ENCODE measurements around the gene ZNF606. TPM values are rescaled to one million over a fixed set of nuclear protein-coding genes. Genes with fewer than 3 reads are reported as not detected.
A peak's percentile ranks its signal among the peaks of the same experiment; 100 is the strongest.

ZNF606 gene
- 28.1 and 39.1 TPM in 2 replicates for total RNA-seq (ENCODE audit: low replicate concordance)
- long read RNA-seq, full-length matches to known transcripts, result 4 of 9 reads
- long read RNA-seq, partial matches to known transcripts, result 2 of 9 reads
- long read RNA-seq, other reads (novel, unspliced or antisense), result 3 of 9 reads

DNA sequence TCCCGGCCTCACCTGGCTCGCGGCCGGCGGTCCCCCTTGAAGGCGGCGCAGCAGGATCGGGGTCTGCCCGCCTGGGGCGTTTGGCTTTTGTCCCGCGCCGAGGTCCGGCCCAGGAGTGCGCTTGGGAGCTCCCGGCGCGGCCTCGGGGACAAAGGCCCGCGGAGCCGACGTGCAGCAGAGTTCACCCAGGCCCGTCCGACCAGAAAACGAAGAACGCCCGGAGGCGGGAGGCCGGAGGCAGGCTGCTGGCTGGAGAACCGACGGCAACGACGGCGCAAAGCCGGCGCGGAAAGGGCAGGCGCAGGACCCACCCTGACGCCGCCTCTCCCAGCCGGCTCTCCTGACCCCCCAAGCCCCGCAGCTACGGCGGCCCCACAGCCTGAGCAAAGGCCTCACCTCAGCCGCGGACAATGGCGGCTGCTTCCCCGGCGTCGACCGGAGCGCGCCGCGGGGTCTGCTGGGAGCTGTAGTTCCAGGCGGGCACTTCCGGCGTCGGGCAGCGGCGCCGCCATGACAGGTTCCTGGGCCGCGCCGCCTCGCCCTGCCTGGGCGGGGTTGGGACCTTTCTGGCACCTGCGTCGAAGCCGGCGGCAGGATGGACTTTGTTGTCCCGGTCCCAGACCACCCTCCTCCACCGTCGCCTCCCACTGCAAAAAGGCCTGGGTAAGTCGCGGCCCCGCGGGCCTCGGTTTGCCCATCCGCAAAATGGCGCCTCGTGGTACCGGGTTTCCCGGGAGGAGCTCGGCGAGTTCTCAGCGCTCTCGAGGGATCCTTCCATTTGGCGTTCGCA, at the start of gene ZNF606:
Gene ZNF606 (minus strand): TSS at position 437 of the 790 bp plus-strand sequence. CDS start 1,501 bp downstream, outside the sequence.
- Mint-ChIP-seq H3K4me3 (peak within 1 kb of the TSS; percentile 92), H3K36me3 (peaks cover 79% of the 10 kb centered on the region), H3K27ac (peak within 1 kb of the TSS; percentile 88), H3K27me3 (no peaks in the 10 kb centered on the region), H3K9me3 (peaks cover 28% of the 10 kb centered on the region), H3K4me1 (ENCODE audit: unreplicated experiment) (peaks cover 5% of the 10 kb centered on the region)
- TF ChIP-seq, protein P1, sequence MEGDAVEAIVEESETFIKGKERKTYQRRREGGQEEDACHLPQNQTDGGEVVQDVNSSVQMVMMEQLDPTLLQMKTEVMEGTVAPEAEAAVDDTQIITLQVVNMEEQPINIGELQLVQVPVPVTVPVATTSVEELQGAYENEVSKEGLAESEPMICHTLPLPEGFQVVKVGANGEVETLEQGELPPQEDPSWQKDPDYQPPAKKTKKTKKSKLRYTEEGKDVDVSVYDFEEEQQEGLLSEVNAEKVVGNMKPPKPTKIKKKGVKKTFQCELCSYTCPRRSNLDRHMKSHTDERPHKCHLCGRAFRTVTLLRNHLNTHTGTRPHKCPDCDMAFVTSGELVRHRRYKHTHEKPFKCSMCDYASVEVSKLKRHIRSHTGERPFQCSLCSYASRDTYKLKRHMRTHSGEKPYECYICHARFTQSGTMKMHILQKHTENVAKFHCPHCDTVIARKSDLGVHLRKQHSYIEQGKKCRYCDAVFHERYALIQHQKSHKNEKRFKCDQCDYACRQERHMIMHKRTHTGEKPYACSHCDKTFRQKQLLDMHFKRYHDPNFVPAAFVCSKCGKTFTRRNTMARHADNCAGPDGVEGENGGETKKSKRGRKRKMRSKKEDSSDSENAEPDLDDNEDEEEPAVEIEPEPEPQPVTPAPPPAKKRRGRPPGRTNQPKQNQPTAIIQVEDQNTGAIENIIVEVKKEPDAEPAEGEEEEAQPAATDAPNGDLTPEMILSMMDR (conservative IDR thresholded peaks at IDR 0.05), result no peak
- DNase-seq (ENCODE audit: extremely low spot score, unreplicated experiment), result peak; percentile 88

DNA sequence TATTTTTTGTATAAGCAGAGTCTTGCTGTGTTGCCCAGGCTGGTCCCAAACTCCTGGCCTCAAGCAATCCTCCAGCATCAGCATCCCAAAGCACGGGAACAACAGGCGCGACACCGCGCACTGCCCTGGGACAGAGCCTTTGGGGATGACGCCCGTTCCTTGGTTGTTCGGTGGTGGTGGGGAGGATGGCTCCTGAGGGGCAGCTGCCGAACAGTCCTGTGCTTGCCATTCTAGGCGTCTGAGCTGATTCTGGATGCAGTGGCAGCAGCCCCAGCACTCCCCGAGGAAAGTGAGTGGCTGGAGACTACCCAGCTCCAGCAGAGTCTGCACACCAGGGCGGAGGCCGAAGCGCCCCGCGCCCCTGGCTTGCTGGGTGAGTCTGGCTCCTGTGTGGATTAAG, 49.6 kb upstream of the ZNF606 start:
- Mint-ChIP-seq H3K9me3 (peaks cover 4% of the 10 kb centered on the region), H3K4me3 (no peak overlapping the region), H3K4me1 (ENCODE audit: unreplicated experiment) (no peaks in the 10 kb centered on the region), H3K27me3 (no peaks in the 10 kb centered on the region), H3K27ac (no peak overlapping the region), H3K36me3 (no peaks in the 10 kb centered on the region)
- no peak for DNase-seq (ENCODE audit: extremely low spot score, unreplicated experiment)
- TF ChIP-seq, protein P1 (conservative IDR thresholded peaks at IDR 0.05), result no peak

DNA sequence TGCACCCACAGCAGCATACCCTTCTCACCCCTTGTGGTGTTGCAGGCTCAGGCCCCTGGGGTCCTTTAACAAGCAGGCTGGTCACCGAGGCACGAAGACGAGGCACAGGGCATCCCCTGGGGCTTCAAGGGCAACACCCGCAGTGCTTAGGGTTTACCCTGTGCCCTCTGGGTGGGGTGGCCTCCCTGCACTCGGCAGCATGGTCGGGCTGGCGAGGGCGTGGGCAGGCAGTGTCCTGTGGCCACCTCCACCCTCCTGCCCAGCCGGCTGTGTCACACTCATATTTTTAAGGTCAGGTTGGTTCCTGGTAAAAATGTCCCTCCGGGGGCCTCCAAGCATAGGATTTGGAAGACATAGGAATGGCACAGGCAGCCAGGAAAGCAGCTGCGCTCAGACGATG, 45.1 kb upstream of the ZNF606 start:
- no peaks in the 10 kb centered on the region for H3K36me3 Mint-ChIP-seq
- peaks cover 10% of the 10 kb centered on the region for H3K9me3 Mint-ChIP-seq
- TF ChIP-seq, protein P1 (conservative IDR thresholded peaks at IDR 0.05), result no peak
- DNase-seq (ENCODE audit: extremely low spot score, unreplicated experiment), result no peak
- no peak overlapping the region for H3K4me3 Mint-ChIP-seq
- H3K4me1 Mint-ChIP-seq (ENCODE audit: unreplicated experiment), result no peaks in the 10 kb centered on the region
- no peaks in the 10 kb centered on the region for H3K27me3 Mint-ChIP-seq
- H3K27ac Mint-ChIP-seq, result no peak overlapping the region

DNA sequence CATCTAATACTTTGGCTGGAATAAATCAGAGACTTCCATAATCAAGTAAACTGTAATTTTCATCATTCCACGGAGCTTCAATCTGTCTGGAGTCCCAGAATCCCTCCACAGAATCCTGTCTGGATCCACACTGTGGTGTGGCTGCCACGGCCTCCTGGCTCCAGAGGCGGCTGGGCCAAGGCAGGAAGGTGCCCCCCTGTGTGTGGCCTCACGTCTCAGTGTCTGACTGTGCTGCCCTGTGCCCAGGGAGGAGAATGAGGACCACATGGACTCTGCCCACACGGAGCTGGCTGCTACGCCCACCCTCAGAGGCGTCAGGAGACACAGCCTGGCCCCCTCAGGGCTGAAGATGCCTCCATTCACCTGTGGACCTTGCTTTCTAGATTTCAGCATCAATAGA, 44.2 kb upstream of the ZNF606 start:
- Mint-ChIP-seq H3K4me3 (no peak overlapping the region), H3K9me3 (peaks cover 10% of the 10 kb centered on the region), H3K27me3 (no peaks in the 10 kb centered on the region), H3K4me1 (ENCODE audit: unreplicated experiment) (no peaks in the 10 kb centered on the region), H3K36me3 (no peaks in the 10 kb centered on the region), H3K27ac (no peak overlapping the region)
- TF ChIP-seq, protein P1 (conservative IDR thresholded peaks at IDR 0.05), result no peak
- no peak for DNase-seq (ENCODE audit: extremely low spot score, unreplicated experiment)

DNA sequence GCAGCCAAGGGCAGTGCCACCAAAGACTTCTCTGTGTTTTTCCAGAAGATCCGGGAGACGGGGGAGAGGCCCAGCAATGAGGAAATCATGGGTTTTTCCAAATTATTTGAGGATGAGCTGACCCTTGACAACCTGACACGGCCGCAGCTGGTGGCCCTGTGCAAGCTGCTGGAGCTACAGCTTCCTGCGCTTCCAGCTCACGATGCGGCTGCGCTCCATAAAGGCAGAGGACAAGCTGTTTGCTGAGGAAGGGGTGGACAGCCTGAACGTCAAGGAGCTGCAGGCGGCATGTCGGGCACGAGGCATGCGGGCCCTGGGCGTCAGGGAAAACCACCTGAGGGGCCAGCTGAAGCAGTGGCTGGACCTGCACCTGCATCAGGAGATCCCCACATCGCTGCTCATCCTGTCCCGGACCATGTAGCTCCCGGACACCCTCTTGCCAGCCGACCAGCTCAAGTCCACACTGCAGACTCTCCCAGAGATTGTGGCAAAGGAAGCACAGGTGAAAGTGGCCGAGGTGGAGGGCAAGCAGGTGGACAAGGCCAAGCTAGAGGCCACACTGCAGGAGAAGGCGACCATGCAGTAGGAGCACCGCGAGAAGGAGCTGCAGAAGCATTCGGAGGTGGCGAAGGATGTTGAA, 42.9 kb upstream of the ZNF606 start:
- Mint-ChIP-seq H3K27ac (no peak overlapping the region), H3K9me3 (peaks cover 10% of the 10 kb centered on the region), H3K4me3 (no peak overlapping the region), H3K36me3 (no peaks in the 10 kb centered on the region), H3K27me3 (no peaks in the 10 kb centered on the region), H3K4me1 (ENCODE audit: unreplicated experiment) (no peaks in the 10 kb centered on the region)
- TF ChIP-seq, protein P1 (conservative IDR thresholded peaks at IDR 0.05), result no peak
- DNase-seq (ENCODE audit: extremely low spot score, unreplicated experiment), result no peak
